HEK293 (cell line): ENCODE data around the gene ARHGEF5.
A peak's percentile ranks its signal among the peaks of the same experiment; 100 is the strongest.

Experiments
- CTCF ChIA-PET: fragments of 350-600 bp; formaldehyde crosslinking; extraction: SDS; loops from one replicate; lab custom pipeline; 2021; ENCODE audit warnings: antibody characterized with exemption; lab: Yijun Ruan, JAX
- POLR2A ChIA-PET: fragments of 300-600 bp; formaldehyde crosslinking; extraction: SDS; loops from one replicate; lab custom pipeline; 2020; ENCODE audit warnings: antibody characterized with exemption, inconsistent platforms; lab: Yijun Ruan, JAX
- H3K27ac ChIP-seq: fragments of 200-500 bp; sonication (Bioruptor generic); 2 replicates; pipeline ENCODE4 v1.5.1; 2014; ENCODE audit warnings: low read depth, low read length, control low read depth, inconsistent platforms; ENCODE audit errors: extremely low read depth
- H3K36me3 ChIP-seq, 2 experiments: fragments of 200-500 bp in 1 of 2; sonication (Bioruptor generic) in 1 of 2; 1 replicate in 1 of 2; 2 replicates in 1 of 2; pipeline ENCODE4 v1.5.1; 2014 to 2017; ENCODE audit warnings: inconsistent platforms in 2 of 2, low read length in 2 of 2; ENCODE audit not compliant: control insufficient read depth in 2 of 2, insufficient read depth in 1 of 2
- H3K4me1 ChIP-seq: fragments of 200-500 bp; sonication (Bioruptor generic); 2 replicates; pipeline ENCODE4 v1.5.1; 2014; ENCODE audit warnings: mild to moderate bottlenecking, low read length, inconsistent platforms; ENCODE audit not compliant: control insufficient read depth, insufficient read depth
- H3K4me3 ChIP-seq: 2 replicates; pipeline ENCODE4 v1.5.1; 2011; ENCODE audit warnings: low read depth, mild to moderate bottlenecking, control low read depth, low read length, moderate library complexity
- H3K9me3 ChIP-seq: fragments of 200-500 bp; sonication (Bioruptor generic); 2 replicates; pipeline ENCODE4 v1.5.1; 2014; ENCODE audit warnings: low read depth, low read length, inconsistent platforms; ENCODE audit not compliant: control insufficient read depth, insufficient read depth
- CTCF ChIP-seq: fragments of 450-650 bp; formaldehyde crosslinking; IDR thresholded peaks from 2 replicates; pipeline ENCODE4 v1.5.1; 2016; ENCODE audit warnings: missing biosample characterization, missing genetic modification characterization
- FEZF1 ChIP-seq: fragments of 450-650 bp; formaldehyde crosslinking; IDR thresholded peaks from 2 replicates; pipeline ENCODE4 v1.5.1; 2016; ENCODE audit warnings: missing biosample characterization, missing genetic modification characterization
- GLI4 ChIP-seq: fragments of 450-650 bp; formaldehyde crosslinking; IDR thresholded peaks from 2 replicates; pipeline ENCODE4 v1.5.1; 2016; ENCODE audit warnings: missing biosample characterization, missing genetic modification characterization
- HIC1 ChIP-seq: fragments of 450-650 bp; formaldehyde crosslinking; IDR thresholded peaks from 2 replicates; pipeline ENCODE4 v1.5.1; 2016; ENCODE audit warnings: missing biosample characterization, missing genetic modification characterization
- PRDM6 ChIP-seq: fragments of 450-650 bp; formaldehyde crosslinking; IDR thresholded peaks from 2 replicates; pipeline ENCODE4 v1.5.1; 2017; ENCODE audit warnings: missing biosample characterization, missing genetic modification characterization
- REST ChIP-seq: fragments of 450-650 bp; formaldehyde crosslinking; IDR thresholded peaks from 2 replicates; pipeline ENCODE4 v1.5.1; 2016; ENCODE audit warnings: missing biosample characterization, missing genetic modification characterization
- SCRT1 ChIP-seq: fragments of 450-650 bp; formaldehyde crosslinking; IDR thresholded peaks from 2 replicates; pipeline ENCODE4 v1.5.1; 2016; ENCODE audit warnings: missing biosample characterization, missing genetic modification characterization, borderline replicate concordance
- YY2 ChIP-seq: fragments of 450-650 bp; formaldehyde crosslinking; IDR thresholded peaks from 2 replicates; pipeline ENCODE4 v1.5.1; 2016; ENCODE audit warnings: missing biosample characterization, missing genetic modification characterization
- ZBTB21 ChIP-seq: fragments of 450-650 bp; formaldehyde crosslinking; IDR thresholded peaks from 2 replicates; pipeline ENCODE4 v1.5.1; 2017; ENCODE audit warnings: missing biosample characterization, missing genetic modification characterization
- ZNF2 ChIP-seq: fragments of 450-650 bp; formaldehyde crosslinking; IDR thresholded peaks from 2 replicates; pipeline ENCODE4 v1.5.1; 2016; ENCODE audit warnings: missing biosample characterization, missing genetic modification characterization
- ZNF214 ChIP-seq: fragments of 450-650 bp; formaldehyde crosslinking; IDR thresholded peaks from 2 replicates; pipeline ENCODE4 v1.5.1; 2017; ENCODE audit warnings: missing biosample characterization, mild to moderate bottlenecking, missing genetic modification characterization, borderline replicate concordance
- ZNF223 ChIP-seq: fragments of 450-650 bp; formaldehyde crosslinking; IDR thresholded peaks from 2 replicates; pipeline ENCODE4 v1.5.1; 2016; ENCODE audit warnings: missing biosample characterization, missing genetic modification characterization
- ZNF239 ChIP-seq: fragments of 450-650 bp; formaldehyde crosslinking; IDR thresholded peaks from 2 replicates; pipeline ENCODE4 v1.5.1; 2016; ENCODE audit warnings: missing biosample characterization, missing genetic modification characterization
- ZNF341 ChIP-seq: fragments of 450-650 bp; formaldehyde crosslinking; IDR thresholded peaks from 2 replicates; pipeline ENCODE4; 2016; ENCODE audit warnings: low read depth, missing biosample characterization, missing genetic modification characterization
- ZNF350 ChIP-seq: fragments of 450-650 bp; formaldehyde crosslinking; IDR thresholded peaks from 2 replicates; pipeline ENCODE4 v1.5.0; 2017; ENCODE audit warnings: missing biosample characterization, mild to moderate bottlenecking, missing genetic modification characterization
- ZNF488 ChIP-seq: fragments of 450-650 bp; formaldehyde crosslinking; IDR thresholded peaks from 2 replicates; pipeline ENCODE4 v1.5.1; 2016; ENCODE audit warnings: missing biosample characterization, missing genetic modification characterization
- ZNF529 ChIP-seq: fragments of 450-650 bp; formaldehyde crosslinking; IDR thresholded peaks from 2 replicates; pipeline ENCODE4 v1.5.1; 2017; ENCODE audit warnings: missing genetic modification characterization, missing biosample characterization; ENCODE audit not compliant: insufficient replicate concordance
- ZNF555 ChIP-seq: fragments of 450-650 bp; formaldehyde crosslinking; conservative IDR thresholded peaks from 2 replicates; pipeline ENCODE4 v1.5.1; 2017; ENCODE audit warnings: missing biosample characterization, mild to moderate bottlenecking, missing genetic modification characterization, inconsistent platforms
- ZNF560 ChIP-seq: fragments of 450-650 bp; formaldehyde crosslinking; IDR thresholded peaks from 2 replicates; pipeline ENCODE4 v1.5.1; 2017; ENCODE audit warnings: missing biosample characterization, missing genetic modification characterization, borderline replicate concordance
- ZNF639 ChIP-seq: fragments of 450-650 bp; formaldehyde crosslinking; IDR thresholded peaks from 2 replicates; pipeline ENCODE4 v1.5.1; 2016; ENCODE audit warnings: missing biosample characterization, missing genetic modification characterization

ARHGEF5 gene

GRCh38 chr7:144379776-144380384 is 24.7 kb downstream of the ARHGEF5 start (continued):
- TF ChIP-seq ZNF560 (tag by site-specific recombination): no peak
- TF ChIP-seq, all 188 proteins: peak for 0

GRCh38 chr7:144384071-144384470 is 28.9 kb downstream of the ARHGEF5 start:
- H3K36me3 ChIP-seq: no peaks in the 10 kb centered on the region
- H3K4me1 ChIP-seq: no peaks in the 10 kb centered on the region
- H3K27ac ChIP-seq: no peak overlapping the region
- TF ChIP-seq ZNF239 (tag by site-specific recombination) (no peak), ZNF639 (no peak), SCRT1 (tag by site-specific recombination) (no peak), ZNF214 (no peak), GLI4 (tag by site-specific recombination) (no peak), ZNF488 (tag by site-specific recombination) (no peak), ZNF223 (tag by site-specific recombination) (no peak), ZNF529 (tag by site-specific recombination) (no peak), FEZF1 (tag by site-specific recombination) (no peak), ZBTB21 (tag by site-specific recombination) (no peak)
- no peaks in the 10 kb centered on the region for H3K9me3 ChIP-seq
- CTCF ChIA-PET: interaction anchor here (0.7 to 1.1 kb wide), 3 partner anchors 10 to 652 kb away, joined by 3 read pairs; no protein-coding TSS in a partner anchor
- no peak overlapping the region for H3K4me3 ChIP-seq
- POLR2A ChIA-PET: no interaction called here

- ChIA-PET CTCF (interaction anchor here (0.7 to 1.1 kb wide), 3 partner anchors 9 to 652 kb away, joined by 3 read pairs; no protein-coding TSS in a partner anchor), POLR2A (no interaction called here)
- H3K4me1 ChIP-seq: no peaks in the 10 kb centered on the region
- no peak overlapping the region for H3K27ac ChIP-seq
- H3K4me3 ChIP-seq: peak overlapping the region; percentile 9; the same call in 1 of the 2 replicates
- H3K36me3 ChIP-seq: no peaks in the 10 kb centered on the region
- no peaks in the 10 kb centered on the region for H3K9me3 ChIP-seq
- TF ChIP-seq PRDM6 (tag by site-specific recombination): no peak
- TF ChIP-seq HIC1 (tag by site-specific recombination): peak; percentile 72; the same call in 1 of the 2 replicates
- no peak for TF ChIP-seq ZNF350 (tag by site-specific recombination)
- no peak for TF ChIP-seq CTCF
- no peak for TF ChIP-seq REST (tag by site-specific recombination)
- peak; percentile 71 for TF ChIP-seq ZNF341 (tag by site-specific recombination)
- no peak for TF ChIP-seq ZNF2 (tag by site-specific recombination)
- TF ChIP-seq ZNF555: no peak
- TF ChIP-seq SCRT1 (tag by site-specific recombination): no peak
- TF ChIP-seq YY2 (tag by site-specific recombination): no peak
Measured at GRCh38 chr7:144384555-144385245, 29.5 kb downstream of the ARHGEF5 start.
